Measurements from ENCODE around the gene CADM2. TPM values are rescaled to one million over a fixed set of nuclear protein-coding genes. Genes with fewer than 3 reads are reported as not detected.

Gene CADM2
- total RNA-seq, 1 donor = 0.31 TPM

- no peaks in the 10 kb centered on the region for H3K9me3 ChIP-seq (ENCODE audit: low read depth, low read length)
- H3K4me1 ChIP-seq (ENCODE audit: insufficient read depth, low read length) = no peaks in the 10 kb centered on the region
- H3K4me3 ChIP-seq (ENCODE audit: low read length) = no peak overlapping the region
Measured at GRCh38 chr3:84968701-84969235, 10.0 kb downstream of the CADM2 start.

GRCh38 chr3:84974347-84974746 lies 15.6 kb downstream of the CADM2 start:
- H3K4me3 ChIP-seq (ENCODE audit: low read length) = no peak overlapping the region
- H3K27me3 ChIP-seq (ENCODE audit: insufficient read depth, low read length) = no peaks in the 10 kb centered on the region
- no peaks in the 10 kb centered on the region for H3K9me3 ChIP-seq (ENCODE audit: low read depth, low read length)
- H3K4me1 ChIP-seq (ENCODE audit: insufficient read depth, low read length) = no peaks in the 10 kb centered on the region

More at GRCh38 chr3:84968701-84969235, 10.0 kb downstream of the CADM2 start:
- no peaks in the 10 kb centered on the region for H3K27me3 ChIP-seq (ENCODE audit: insufficient read depth, low read length)

GRCh38 chr3:84977021-84977420 lies 18.2 kb downstream of the CADM2 start:
- Histone ChIP-seq H3K27me3 (ENCODE audit: insufficient read depth, low read length) (no peaks in the 10 kb centered on the region), H3K4me3 (ENCODE audit: low read length) (no peak overlapping the region), H3K9me3 (ENCODE audit: low read depth, low read length) (no peaks in the 10 kb centered on the region), H3K4me1 (ENCODE audit: insufficient read depth, low read length) (no peaks in the 10 kb centered on the region)

- H3K4me1 ChIP-seq (ENCODE audit: insufficient read depth, low read length) = no peaks in the 10 kb centered on the region
- no peaks in the 10 kb centered on the region for H3K27me3 ChIP-seq (ENCODE audit: insufficient read depth, low read length)
- no peaks in the 10 kb centered on the region for H3K9me3 ChIP-seq (ENCODE audit: low read depth, low read length)
- no peak overlapping the region for H3K4me3 ChIP-seq (ENCODE audit: low read length)
Measured at GRCh38 chr3:84978843-84979242, 20.1 kb downstream of the CADM2 start.

- H3K4me3 ChIP-seq (ENCODE audit: low read length) = no peak overlapping the region
- no peaks in the 10 kb centered on the region for H3K27me3 ChIP-seq (ENCODE audit: insufficient read depth, low read length)
- H3K9me3 ChIP-seq (ENCODE audit: low read depth, low read length) = no peaks in the 10 kb centered on the region
- no peaks in the 10 kb centered on the region for H3K4me1 ChIP-seq (ENCODE audit: insufficient read depth, low read length)
Measured at GRCh38 chr3:84980011-84980410, 21.2 kb downstream of the CADM2 start.

GRCh38 chr3:84980456-84980855 lies 21.7 kb downstream of the CADM2 start:
- no peaks in the 10 kb centered on the region for H3K4me1 ChIP-seq (ENCODE audit: insufficient read depth, low read length)
- no peak overlapping the region for H3K4me3 ChIP-seq (ENCODE audit: low read length)
- H3K9me3 ChIP-seq (ENCODE audit: low read depth, low read length) = no peaks in the 10 kb centered on the region
- no peaks in the 10 kb centered on the region for H3K27me3 ChIP-seq (ENCODE audit: insufficient read depth, low read length)

GRCh38 chr3:84983490-84983889 lies 24.7 kb downstream of the CADM2 start:
- no peaks in the 10 kb centered on the region for H3K9me3 ChIP-seq (ENCODE audit: low read depth, low read length)
- no peak overlapping the region for H3K4me3 ChIP-seq (ENCODE audit: low read length)
- no peaks in the 10 kb centered on the region for H3K27me3 ChIP-seq (ENCODE audit: insufficient read depth, low read length)
- no peaks in the 10 kb centered on the region for H3K4me1 ChIP-seq (ENCODE audit: insufficient read depth, low read length)

- H3K4me3 ChIP-seq (ENCODE audit: low read length) = no peak overlapping the region
- no peaks in the 10 kb centered on the region for H3K9me3 ChIP-seq (ENCODE audit: low read depth, low read length)
- H3K4me1 ChIP-seq (ENCODE audit: insufficient read depth, low read length) = no peaks in the 10 kb centered on the region
- H3K27me3 ChIP-seq (ENCODE audit: insufficient read depth, low read length) = no peaks in the 10 kb centered on the region
Measured at GRCh38 chr3:84984429-84984828, 25.6 kb downstream of the CADM2 start.

GRCh38 chr3:84985795-84986194 lies 27.0 kb downstream of the CADM2 start:
- no peaks in the 10 kb centered on the region for H3K4me1 ChIP-seq (ENCODE audit: insufficient read depth, low read length)
- H3K4me3 ChIP-seq (ENCODE audit: low read length) = no peak overlapping the region
- no peaks in the 10 kb centered on the region for H3K27me3 ChIP-seq (ENCODE audit: insufficient read depth, low read length)
- no peaks in the 10 kb centered on the region for H3K9me3 ChIP-seq (ENCODE audit: low read depth, low read length)

GRCh38 chr3:84987706-84988504 lies 29.1 kb downstream of the CADM2 start:
- no peaks in the 10 kb centered on the region for H3K4me1 ChIP-seq (ENCODE audit: insufficient read depth, low read length)
- H3K27me3 ChIP-seq (ENCODE audit: insufficient read depth, low read length) = no peaks in the 10 kb centered on the region
- H3K4me3 ChIP-seq (ENCODE audit: low read length) = no peak overlapping the region
- H3K9me3 ChIP-seq (ENCODE audit: low read depth, low read length) = peaks cover 10% of the 10 kb centered on the region

GRCh38 chr3:84989102-84989501 lies 30.3 kb downstream of the CADM2 start:
- Histone ChIP-seq H3K27me3 (ENCODE audit: insufficient read depth, low read length) (no peaks in the 10 kb centered on the region), H3K9me3 (ENCODE audit: low read depth, low read length) (peaks cover 10% of the 10 kb centered on the region), H3K4me1 (ENCODE audit: insufficient read depth, low read length) (no peaks in the 10 kb centered on the region), H3K4me3 (ENCODE audit: low read length) (no peak overlapping the region)

- Histone ChIP-seq H3K4me3 (ENCODE audit: low read length) (no peak overlapping the region), H3K9me3 (ENCODE audit: low read depth, low read length) (peaks cover 10% of the 10 kb centered on the region), H3K27me3 (ENCODE audit: insufficient read depth, low read length) (no peaks in the 10 kb centered on the region), H3K4me1 (ENCODE audit: insufficient read depth, low read length) (no peaks in the 10 kb centered on the region)
Measured at GRCh38 chr3:84991422-84991900, 32.7 kb downstream of the CADM2 start.

- Histone ChIP-seq H3K4me3 (ENCODE audit: low read length) (no peak overlapping the region), H3K4me1 (ENCODE audit: insufficient read depth, low read length) (no peaks in the 10 kb centered on the region), H3K27me3 (ENCODE audit: insufficient read depth, low read length) (no peaks in the 10 kb centered on the region), H3K9me3 (ENCODE audit: low read depth, low read length) (peaks cover 10% of the 10 kb centered on the region)
Measured at GRCh38 chr3:84993956-84994355, 35.2 kb downstream of the CADM2 start.

- no peak overlapping the region for H3K4me3 ChIP-seq (ENCODE audit: low read length)
- H3K9me3 ChIP-seq (ENCODE audit: low read depth, low read length) = no peaks in the 10 kb centered on the region
- no peaks in the 10 kb centered on the region for H3K27me3 ChIP-seq (ENCODE audit: insufficient read depth, low read length)
- H3K4me1 ChIP-seq (ENCODE audit: insufficient read depth, low read length) = no peaks in the 10 kb centered on the region
Measured at GRCh38 chr3:84998545-84998944, 39.8 kb downstream of the CADM2 start.

- Histone ChIP-seq H3K4me3 (ENCODE audit: low read length) (no peak overlapping the region), H3K27me3 (ENCODE audit: insufficient read depth, low read length) (no peaks in the 10 kb centered on the region), H3K9me3 (ENCODE audit: low read depth, low read length) (no peaks in the 10 kb centered on the region), H3K4me1 (ENCODE audit: insufficient read depth, low read length) (no peaks in the 10 kb centered on the region)
Measured at GRCh38 chr3:85003479-85003878, 44.7 kb downstream of the CADM2 start.

GRCh38 chr3:85004147-85004546 lies 45.4 kb downstream of the CADM2 start:
- Histone ChIP-seq H3K4me1 (ENCODE audit: insufficient read depth, low read length) (no peaks in the 10 kb centered on the region), H3K4me3 (ENCODE audit: low read length) (no peak overlapping the region)

More at GRCh38 chr3:85004147-85004546, 45.4 kb downstream of the CADM2 start:
- H3K27me3 ChIP-seq (ENCODE audit: insufficient read depth, low read length) = no peaks in the 10 kb centered on the region
- no peaks in the 10 kb centered on the region for H3K9me3 ChIP-seq (ENCODE audit: low read depth, low read length)
